RWPE1 (cell line): ENCODE data around the gene DNAH2.

Experiments
- CTCF ChIA-PET: fragments of 350-600 bp; sonication (Branson Sonifier 250); formaldehyde crosslinking; extraction: SDS; loops from one replicate; lab custom pipeline; 2021; lab: Yijun Ruan, JAX
- POLR2A ChIA-PET: fragments of 400-600 bp; formaldehyde crosslinking; extraction: SDS; loops from one replicate; lab custom pipeline; 2020; ENCODE audit warnings: antibody characterized with exemption; ENCODE audit not compliant: low non-redundant PET; lab: Yijun Ruan, JAX
- DNase-seq: peaks from one replicate; pipeline ENCODE4 v3.0.0; 2012; ENCODE audit warnings: low spot score
- H3K27ac ChIP-seq: fragments of 450-650 bp; 2 replicates; pipeline ENCODE4 v1.5.1; 2017
- CTCF ChIP-seq: fragments of 450-650 bp; conservative IDR thresholded peaks from 2 replicates; pipeline ENCODE4 v1.5.1; 2017; ENCODE audit warnings: low read depth, mild to moderate bottlenecking

The DNAH2 gene

DNA sequence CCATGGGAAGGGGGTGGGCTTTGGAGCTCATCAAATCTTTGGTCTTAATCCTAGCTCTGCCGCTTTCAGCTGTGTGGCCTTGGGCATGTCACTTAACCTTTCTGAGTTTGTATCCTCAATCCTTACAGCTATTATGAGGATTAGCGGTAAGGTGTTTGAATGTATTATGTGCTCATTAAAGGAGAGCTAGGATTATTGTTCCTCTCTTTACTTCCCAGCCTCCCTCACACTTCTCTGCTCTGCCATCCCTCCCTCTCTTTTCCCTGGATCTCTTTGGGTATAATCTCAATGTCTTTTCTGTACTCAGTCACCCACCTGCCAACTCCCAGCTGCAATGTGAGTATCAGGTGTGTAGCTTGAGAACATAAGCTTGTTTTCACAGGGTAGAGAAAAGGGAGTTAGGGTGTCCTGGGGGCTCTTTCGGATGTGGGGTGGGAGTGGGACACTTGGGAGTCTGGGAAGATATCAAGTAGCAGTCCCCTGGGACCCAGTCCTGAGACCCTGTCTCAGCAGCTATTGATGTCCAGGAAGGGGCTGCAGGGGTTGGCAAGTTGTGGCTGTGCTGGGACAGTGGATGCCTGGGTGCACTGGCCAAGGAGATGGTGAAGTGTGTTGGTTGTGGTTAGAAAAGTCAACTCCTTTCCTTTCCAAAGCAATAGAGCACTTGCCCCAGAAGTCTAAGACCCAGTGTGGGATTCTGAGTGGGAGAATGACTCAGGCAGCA, 10.8 kb upstream of the DNAH2 start:
- DNase-seq, result no peak
- ChIA-PET CTCF (interaction anchor here (0.5 to 1.2 kb wide), 3 partner anchors 10 to 14 kb away, joined by 3 to 4 read pairs (median 4); partner anchors contain the start of gene DNAH2), POLR2A (no interaction called here)
- TF ChIP-seq CTCF, result no peak
- no peak overlapping the region for H3K27ac ChIP-seq

DNA sequence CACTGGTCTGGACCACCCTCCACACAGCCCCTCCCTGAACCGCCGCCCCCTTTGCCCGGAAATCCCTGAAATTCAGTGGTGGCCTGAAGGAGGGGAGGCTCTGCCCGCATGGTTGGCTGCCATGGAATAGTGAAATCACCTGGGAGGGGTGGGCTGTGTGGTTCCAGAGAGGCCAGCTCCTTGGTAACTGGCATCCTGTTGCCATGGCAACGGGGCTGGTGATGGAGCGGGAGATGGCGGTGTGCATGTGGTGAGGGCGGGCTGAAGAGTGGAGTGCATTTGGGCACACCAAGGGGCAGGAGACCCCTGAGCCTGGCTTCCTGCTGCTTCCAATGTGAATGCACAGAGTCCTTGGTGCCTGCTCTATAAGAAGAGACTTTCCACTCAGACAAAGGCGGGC, 10.1 kb upstream of the DNAH2 start:
- no peak for DNase-seq
- ChIA-PET POLR2A (no interaction called here), CTCF (interaction anchor here (0.5 kb wide), 1 partner anchor 10 kb away, joined by 4 read pairs; the partner anchor contains the start of gene DNAH2)
- H3K27ac ChIP-seq, result no peak overlapping the region
- no peak for TF ChIP-seq CTCF

GRCh38 chr17:7707858-7708750, 9.4 kb upstream of the DNAH2 start:
- POLR2A ChIA-PET, result no interaction called here
- H3K27ac ChIP-seq, result no peak overlapping the region
- no peak for DNase-seq
- TF ChIP-seq CTCF, result no peak
- CTCF ChIA-PET, result no interaction called here

- POLR2A ChIA-PET, result no interaction called here
- no peak for TF ChIP-seq CTCF
- H3K27ac ChIP-seq, result no peak overlapping the region
- CTCF ChIA-PET, result no interaction called here
- DNase-seq, result no peak
Observed at GRCh38 chr17:7709031-7709430, 8.5 kb upstream of the DNAH2 start.

DNA sequence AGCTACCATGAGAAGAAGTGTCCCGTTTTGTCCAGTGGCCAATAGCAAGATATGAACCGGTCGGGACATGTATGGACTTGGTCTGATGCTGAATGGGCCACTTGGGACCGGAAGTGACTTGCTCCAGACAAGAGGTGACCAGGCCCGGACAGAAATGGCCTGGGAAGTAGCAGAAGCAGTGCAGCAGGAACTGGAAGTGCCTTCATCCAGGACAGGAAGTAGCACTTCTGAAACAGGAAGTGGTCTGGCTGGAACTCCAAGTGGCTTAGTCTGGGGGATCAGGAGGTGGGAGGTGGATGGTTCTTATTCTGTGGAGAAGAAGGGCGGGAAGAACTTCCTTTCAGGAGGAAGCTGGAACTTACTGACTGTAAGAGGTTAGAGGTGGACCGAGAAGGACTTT, 7.2 kb upstream of the DNAH2 start:
- H3K27ac ChIP-seq, result peak overlapping the region; percentile 32; the same call in 1 of the 2 replicates
- DNase-seq, result no peak
- CTCF ChIA-PET, result no interaction called here
- POLR2A ChIA-PET, result no interaction called here
- no peak for TF ChIP-seq CTCF

- CTCF ChIA-PET, result interaction anchor here (0.6 kb wide), 1 partner anchor 399 kb away, joined by 3 read pairs; no protein-coding TSS in a partner anchor
- POLR2A ChIA-PET, result interaction anchor here (0.6 kb wide), 1 partner anchor 24 kb away, joined by 3 read pairs; no protein-coding TSS in a partner anchor
- DNase-seq, result no peak
- H3K27ac ChIP-seq, result no peak overlapping the region
- no peak for TF ChIP-seq CTCF
Observed at GRCh38 chr17:7711051-7711755, 6.3 kb upstream of the DNAH2 start.
